HEK293 (cell line): ENCODE results near the gene TGIF1.

ENCODE experiments used
- BCL11A ChIP-seq: fragments of 450-650 bp; formaldehyde crosslinking; IDR thresholded peaks from 2 replicates; pipeline ENCODE4 v1.5.1; 2016; ENCODE audit warnings: low read depth, missing biosample characterization, missing genetic modification characterization
- BCL11B ChIP-seq: fragments of 450-650 bp; formaldehyde crosslinking; IDR thresholded peaks from 2 replicates; pipeline ENCODE4 v1.5.1; 2016; ENCODE audit warnings: low read depth, missing biosample characterization, missing genetic modification characterization
- CTCF ChIP-seq: fragments of 450-650 bp; formaldehyde crosslinking; IDR thresholded peaks from 2 replicates; pipeline ENCODE4 v1.5.1; 2016; ENCODE audit warnings: missing biosample characterization, missing genetic modification characterization
- FEZF1 ChIP-seq: fragments of 450-650 bp; formaldehyde crosslinking; IDR thresholded peaks from 2 replicates; pipeline ENCODE4 v1.5.1; 2016; ENCODE audit warnings: missing biosample characterization, missing genetic modification characterization
- GLIS1 ChIP-seq: fragments of 450-650 bp; formaldehyde crosslinking; IDR thresholded peaks from 2 replicates; pipeline ENCODE4 v1.5.1; 2016; ENCODE audit warnings: missing biosample characterization, missing genetic modification characterization
- PBX3 ChIP-seq: sonication (generic); formaldehyde crosslinking; IDR thresholded peaks from 2 replicates; pipeline ENCODE4 v1.8.1; 2022; ENCODE audit warnings: mild to moderate bottlenecking, moderate library complexity, missing genetic modification reagents
- PRDM1 ChIP-seq: fragments of 450-650 bp; formaldehyde crosslinking; IDR thresholded peaks from 2 replicates; pipeline ENCODE4; 2016; ENCODE audit warnings: missing biosample characterization, missing genetic modification characterization
- SALL2 ChIP-seq: fragments of 450-650 bp; formaldehyde crosslinking; IDR thresholded peaks from 2 replicates; pipeline ENCODE4 v1.5.0; 2017; ENCODE audit warnings: missing biosample characterization, mild to moderate bottlenecking, missing genetic modification characterization, borderline replicate concordance
- SCRT1 ChIP-seq: fragments of 450-650 bp; formaldehyde crosslinking; IDR thresholded peaks from 2 replicates; pipeline ENCODE4 v1.5.1; 2016; ENCODE audit warnings: missing biosample characterization, missing genetic modification characterization, borderline replicate concordance
- SCRT2 ChIP-seq: fragments of 450-650 bp; formaldehyde crosslinking; IDR thresholded peaks from 2 replicates; pipeline ENCODE4 v1.5.1; 2016; ENCODE audit warnings: missing biosample characterization, missing genetic modification characterization
- SP2 ChIP-seq: fragments of 450-650 bp; formaldehyde crosslinking; IDR thresholded peaks from 2 replicates; pipeline ENCODE4 v1.5.1; 2016; ENCODE audit warnings: missing biosample characterization, missing genetic modification characterization
- SP7 ChIP-seq: fragments of 450-650 bp; formaldehyde crosslinking; IDR thresholded peaks from 2 replicates; pipeline ENCODE4 v1.5.1; 2016; ENCODE audit warnings: missing biosample characterization, missing genetic modification characterization
- WT1 ChIP-seq: fragments of 450-650 bp; formaldehyde crosslinking; IDR thresholded peaks from 2 replicates; pipeline ENCODE4 v1.5.1; 2016; ENCODE audit warnings: missing biosample characterization, missing genetic modification characterization
- ZBTB21 ChIP-seq: fragments of 450-650 bp; formaldehyde crosslinking; IDR thresholded peaks from 2 replicates; pipeline ENCODE4 v1.5.1; 2017; ENCODE audit warnings: missing biosample characterization, missing genetic modification characterization
- ZBTB26 ChIP-seq: fragments of 450-650 bp; formaldehyde crosslinking; optimal IDR thresholded peaks from 2 replicates; pipeline ENCODE3; 2016; ENCODE audit warnings: missing biosample characterization, mild to moderate bottlenecking, missing genetic modification characterization
- ZBTB8A ChIP-seq: fragments of 450-650 bp; formaldehyde crosslinking; IDR thresholded peaks from 2 replicates; pipeline ENCODE4 v1.5.1; 2016; ENCODE audit warnings: missing biosample characterization, missing genetic modification characterization
- ZFP37 ChIP-seq: fragments of 450-650 bp; formaldehyde crosslinking; IDR thresholded peaks from 2 replicates; pipeline ENCODE4 v1.5.1; 2016; ENCODE audit warnings: missing biosample characterization, missing genetic modification characterization
- ZFP41 ChIP-seq: fragments of 450-650 bp; formaldehyde crosslinking; IDR thresholded peaks from 2 replicates; pipeline ENCODE4 v1.5.1; 2016; ENCODE audit warnings: missing biosample characterization, missing genetic modification characterization, borderline replicate concordance
- ZNF169 ChIP-seq: fragments of 450-650 bp; formaldehyde crosslinking; IDR thresholded peaks from 2 replicates; pipeline ENCODE4 v1.5.1; 2016; ENCODE audit warnings: missing biosample characterization, missing genetic modification characterization
- ZNF324 ChIP-seq: fragments of 450-650 bp; formaldehyde crosslinking; IDR thresholded peaks from 2 replicates; pipeline ENCODE4 v1.5.1; 2016; ENCODE audit warnings: missing biosample characterization, missing genetic modification characterization
- ZNF362 ChIP-seq: fragments of 450-650 bp; formaldehyde crosslinking; IDR thresholded peaks from 2 replicates; pipeline ENCODE4 v1.5.1; 2016; ENCODE audit warnings: missing biosample characterization, missing genetic modification characterization
- ZNF37A ChIP-seq: fragments of 450-650 bp; IDR thresholded peaks from 2 replicates; pipeline ENCODE4 v1.5.1; 2018; ENCODE audit warnings: missing biosample characterization, missing genetic modification characterization
- ZNF416 ChIP-seq: fragments of 450-650 bp; formaldehyde crosslinking; IDR thresholded peaks from 2 replicates; pipeline ENCODE4 v1.5.1; 2016; ENCODE audit warnings: missing biosample characterization, missing genetic modification characterization
- ZNF558 ChIP-seq: fragments of 450-650 bp; formaldehyde crosslinking; IDR thresholded peaks from 2 replicates; pipeline ENCODE4 v1.5.1; 2016; ENCODE audit warnings: missing biosample characterization, missing genetic modification characterization
- ZNF585B ChIP-seq: fragments of 450-650 bp; formaldehyde crosslinking; IDR thresholded peaks from 2 replicates; pipeline ENCODE4 v1.5.1; 2016; ENCODE audit warnings: missing biosample characterization, missing genetic modification characterization
- ZNF645 ChIP-seq: fragments of 450-650 bp; formaldehyde crosslinking; IDR thresholded peaks from 2 replicates; pipeline ENCODE4; 2016; ENCODE audit warnings: missing biosample characterization, missing genetic modification characterization
- ZNF660 ChIP-seq: fragments of 450-650 bp; IDR thresholded peaks from 2 replicates; pipeline ENCODE4 v1.5.1; 2018; ENCODE audit warnings: missing biosample characterization, mild to moderate bottlenecking, missing genetic modification characterization
- ZNF701 ChIP-seq: fragments of 450-650 bp; formaldehyde crosslinking; IDR thresholded peaks from 2 replicates; pipeline ENCODE4 v1.5.1; 2016; ENCODE audit warnings: missing biosample characterization, missing genetic modification characterization
- ZSCAN23 ChIP-seq: fragments of 450-650 bp; formaldehyde crosslinking; IDR thresholded peaks from 2 replicates; pipeline ENCODE4 v1.5.1; 2016; ENCODE audit warnings: missing biosample characterization, missing genetic modification characterization
- ZSCAN30 ChIP-seq: fragments of 450-650 bp; IDR thresholded peaks from 2 replicates; pipeline ENCODE4 v1.5.1; 2018; ENCODE audit warnings: missing biosample characterization, mild to moderate bottlenecking, missing genetic modification characterization, moderate library complexity
- TF ChIP-seq, protein P1 (sequence below): fragments of 450-650 bp; formaldehyde crosslinking; IDR thresholded peaks from 2 replicates; pipeline ENCODE4 v1.5.1; 2016; ENCODE audit warnings: missing biosample characterization, missing genetic modification characterization, borderline replicate concordance
- TF ChIP-seq, protein P2 (sequence below): fragments of 450-650 bp; formaldehyde crosslinking; IDR thresholded peaks from 2 replicates; pipeline ENCODE4 v1.5.1; 2017; ENCODE audit warnings: missing biosample characterization, missing genetic modification characterization

The TGIF1 gene

DNA sequence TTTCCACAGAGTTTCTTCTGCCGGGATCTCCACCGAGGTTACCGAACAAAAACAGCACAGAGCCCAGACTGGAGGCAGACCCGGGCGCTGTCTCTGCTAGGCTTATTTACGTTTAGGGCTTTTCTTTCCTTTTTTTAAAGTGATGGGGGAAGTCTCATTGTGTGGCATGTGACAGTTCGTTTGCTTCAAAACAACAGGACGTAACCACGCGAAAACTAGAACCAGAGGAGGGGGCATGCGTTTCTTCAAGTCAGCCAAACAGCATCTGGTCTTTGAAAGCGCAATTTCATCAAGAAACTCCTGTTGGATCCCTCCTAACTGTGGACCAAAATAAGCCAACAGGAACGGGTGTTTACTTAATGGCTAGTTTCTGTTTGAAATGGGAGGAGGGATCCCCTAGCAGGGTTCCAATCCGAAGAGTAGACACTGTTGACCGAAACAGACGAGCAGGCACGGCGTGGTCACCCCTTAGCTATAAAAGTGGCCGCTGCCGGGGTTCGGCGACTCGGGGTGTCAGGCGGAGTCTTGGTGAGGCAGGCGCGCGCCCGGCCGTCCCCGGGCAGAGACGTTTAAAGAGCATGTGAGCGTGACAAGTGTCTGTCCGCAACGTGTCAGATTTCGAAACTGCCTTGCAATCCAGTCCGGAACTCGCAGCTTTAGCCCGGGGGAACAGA, 997 bp upstream of the TGIF1 start (continued):
- TF ChIP-seq ZNF645 (tag by site-specific recombination) (no peak), WT1 (no peak), ZSCAN30 (tag by site-specific recombination) (peak; percentile 61), GLIS1 (tag by site-specific recombination) (no peak), CTCF (tag by site-specific recombination) (no peak), SALL2 (tag by site-specific recombination) (no peak), ZNF416 (tag by site-specific recombination) (no peak), ZNF660 (tag by site-specific recombination) (no peak), ZFP41 (tag by site-specific recombination) (no peak), PBX3 (CRISPR knock-in tag) (no peak), ZBTB8A (tag by site-specific recombination) (no peak), ZSCAN23 (tag by site-specific recombination) (no peak), ZNF37A (tag by site-specific recombination) (no peak), SCRT1 (tag by site-specific recombination) (no peak; the same call in 1 of the 2 replicates), SCRT2 (tag by site-specific recombination) (no peak), ZNF324 (tag by site-specific recombination) (no peak), ZNF701 (tag by site-specific recombination) (no peak), ZFP37 (tag by site-specific recombination) (no peak), ZNF558 (tag by site-specific recombination) (peak; percentile 14; the same call in 1 of the 2 replicates), FEZF1 (tag by site-specific recombination) (peak; percentile 13; the same call in 1 of the 2 replicates), ZNF362 (tag by site-specific recombination) (no peak), ZNF585B (tag by site-specific recombination) (no peak), BCL11A (tag by site-specific recombination) (no peak), ZBTB26 (tag by site-specific recombination) (peak; percentile 59), ZBTB21 (tag by site-specific recombination) (no peak), SP7 (tag by site-specific recombination) (no peak; the same call in 1 of the 2 replicates), ZNF169 (tag by site-specific recombination) (no peak), BCL11B (peak; percentile 31; the same call in 1 of the 2 replicates), PRDM1 (no peak), SP2 (peak; percentile 44)
- TF ChIP-seq, protein P1, sequence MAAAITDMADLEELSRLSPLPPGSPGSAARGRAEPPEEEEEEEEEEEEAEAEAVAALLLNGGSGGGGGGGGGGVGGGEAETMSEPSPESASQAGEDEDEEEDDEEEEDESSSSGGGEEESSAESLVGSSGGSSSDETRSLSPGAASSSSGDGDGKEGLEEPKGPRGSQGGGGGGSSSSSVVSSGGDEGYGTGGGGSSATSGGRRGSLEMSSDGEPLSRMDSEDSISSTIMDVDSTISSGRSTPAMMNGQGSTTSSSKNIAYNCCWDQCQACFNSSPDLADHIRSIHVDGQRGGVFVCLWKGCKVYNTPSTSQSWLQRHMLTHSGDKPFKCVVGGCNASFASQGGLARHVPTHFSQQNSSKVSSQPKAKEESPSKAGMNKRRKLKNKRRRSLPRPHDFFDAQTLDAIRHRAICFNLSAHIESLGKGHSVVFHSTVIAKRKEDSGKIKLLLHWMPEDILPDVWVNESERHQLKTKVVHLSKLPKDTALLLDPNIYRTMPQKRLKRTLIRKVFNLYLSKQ (tag by site-specific recombination) = no peak
- TF ChIP-seq, protein P2, sequence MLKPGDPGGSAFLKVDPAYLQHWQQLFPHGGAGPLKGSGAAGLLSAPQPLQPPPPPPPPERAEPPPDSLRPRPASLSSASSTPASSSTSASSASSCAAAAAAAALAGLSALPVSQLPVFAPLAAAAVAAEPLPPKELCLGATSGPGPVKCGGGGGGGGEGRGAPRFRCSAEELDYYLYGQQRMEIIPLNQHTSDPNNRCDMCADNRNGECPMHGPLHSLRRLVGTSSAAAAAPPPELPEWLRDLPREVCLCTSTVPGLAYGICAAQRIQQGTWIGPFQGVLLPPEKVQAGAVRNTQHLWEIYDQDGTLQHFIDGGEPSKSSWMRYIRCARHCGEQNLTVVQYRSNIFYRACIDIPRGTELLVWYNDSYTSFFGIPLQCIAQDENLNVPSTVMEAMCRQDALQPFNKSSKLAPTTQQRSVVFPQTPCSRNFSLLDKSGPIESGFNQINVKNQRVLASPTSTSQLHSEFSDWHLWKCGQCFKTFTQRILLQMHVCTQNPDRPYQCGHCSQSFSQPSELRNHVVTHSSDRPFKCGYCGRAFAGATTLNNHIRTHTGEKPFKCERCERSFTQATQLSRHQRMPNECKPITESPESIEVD (tag by site-specific recombination) = peak; percentile 24; the same call in 1 of the 2 replicates
